Bronchial smooth muscle cell (primary cell): ENCODE measurements around the gene PRCP. TPM values are rescaled to one million over a fixed set of nuclear protein-coding genes. Genes with fewer than 3 reads are reported as not detected.

Experiments used
- total RNA-seq: library from RNA; depleted of rRNA; stranded (reverse); fragments of >200 nt; gene quantifications from 2 replicates; pipeline ENCODE4 v1.2.1, GENCODE V29; 2014

Gene PRCP
- 59.1 and 93.8 TPM in 2 replicates for total RNA-seq

GRCh38 chr11:82900277-82901164 is at the start of gene PRCP:
Gene PRCP, minus strand, starts transcription at chr11:82900430. Its CDS starts 28 bp downstream, at chr11:82900402.

GRCh38 chr11:82901165-82901921 is 1.1 kb upstream of the PRCP start, which contains the start of gene DDIAS:
Gene DDIAS, plus strand, starts transcription at chr11:82901736. Its CDS starts 13,003 bp downstream, at chr11:82914739.

Other genes starting within 250 kb of the PRCP start
- gene FAM181B, start 166.6 kb downstream of the PRCP start, total RNA-seq, result not detected in 2 replicates
- gene DDIAS, start 1.3 kb upstream of the PRCP start, total RNA-seq, result 0.26 and 0.63 TPM in 2 replicates
- 15.7 and 19.1 TPM in 2 replicates for gene RAB30, start 171.5 kb upstream of the PRCP start, total RNA-seq